NCI-H146 (cell line): ENCODE data around the gene FADS2.
A peak's percentile ranks its signal among the peaks of the same experiment; 100 is the strongest.

Experiments
- DNase-seq: peaks from one replicate; lab custom pipeline; 2025; lab: John Stamatoyannopoulos, UW

Gene FADS2

DNA sequence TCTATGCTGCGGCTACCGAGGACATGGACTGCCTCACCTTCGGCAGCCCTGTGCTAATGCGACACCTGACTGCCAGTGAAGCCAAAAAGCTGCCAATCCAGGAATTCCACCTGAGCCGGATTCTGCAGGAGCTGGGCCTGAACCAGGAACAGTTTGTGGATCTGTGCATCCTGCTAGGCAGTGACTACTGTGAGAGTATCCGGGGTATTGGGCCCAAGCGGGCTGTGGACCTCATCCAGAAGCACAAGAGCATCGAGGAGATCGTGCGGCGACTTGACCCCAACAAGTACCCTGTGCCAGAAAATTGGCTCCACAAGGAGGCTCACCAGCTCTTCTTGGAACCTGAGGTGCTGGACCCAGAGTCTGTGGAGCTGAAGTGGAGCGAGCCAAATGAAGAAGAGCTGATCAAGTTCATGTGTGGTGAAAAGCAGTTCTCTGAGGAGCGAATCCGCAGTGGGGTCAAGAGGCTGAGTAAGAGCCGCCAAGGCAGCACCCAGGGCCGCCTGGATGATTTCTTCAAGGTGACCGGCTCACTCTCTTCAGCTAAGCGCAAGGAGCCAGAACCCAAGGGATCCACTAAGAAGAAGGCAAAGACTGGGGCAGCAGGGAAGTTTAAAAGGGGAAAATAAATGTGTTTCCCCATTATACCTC lies 32.1 kb upstream of the FADS2 start:
- DNase-seq = no peak

DNA sequence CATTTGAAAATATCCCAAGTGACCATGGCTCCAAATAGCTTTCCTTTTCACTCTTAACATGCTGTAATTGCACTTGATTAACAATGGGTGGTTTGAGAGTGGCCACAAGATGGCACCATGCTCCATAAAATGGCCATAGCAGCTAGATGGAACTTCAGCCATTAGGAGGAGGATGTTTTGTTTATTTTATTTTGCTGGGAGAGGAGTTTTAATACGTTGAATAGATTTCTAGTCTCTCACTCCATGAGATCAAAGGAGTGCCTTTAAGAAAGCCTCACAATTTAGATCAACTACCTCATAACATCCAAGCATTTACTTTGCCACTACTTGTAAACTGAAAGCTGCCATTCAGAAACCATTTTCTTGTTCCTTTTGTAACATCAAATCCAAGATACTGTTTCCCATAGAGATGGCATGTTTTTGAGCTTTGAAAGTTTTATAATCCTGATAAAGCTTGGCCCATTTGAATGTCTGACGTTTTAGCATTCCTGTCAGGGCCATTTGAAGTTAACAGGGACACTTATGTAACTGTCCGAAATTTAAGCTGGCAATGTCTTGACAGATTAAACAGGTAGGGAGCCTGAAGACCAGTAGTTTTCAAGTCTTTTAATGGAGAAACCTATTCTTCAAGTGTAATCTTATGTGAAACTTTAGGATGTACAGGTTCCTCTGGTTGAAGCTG lies 30.7 kb upstream of the FADS2 start:
- peak; percentile 66 for DNase-seq

DNA sequence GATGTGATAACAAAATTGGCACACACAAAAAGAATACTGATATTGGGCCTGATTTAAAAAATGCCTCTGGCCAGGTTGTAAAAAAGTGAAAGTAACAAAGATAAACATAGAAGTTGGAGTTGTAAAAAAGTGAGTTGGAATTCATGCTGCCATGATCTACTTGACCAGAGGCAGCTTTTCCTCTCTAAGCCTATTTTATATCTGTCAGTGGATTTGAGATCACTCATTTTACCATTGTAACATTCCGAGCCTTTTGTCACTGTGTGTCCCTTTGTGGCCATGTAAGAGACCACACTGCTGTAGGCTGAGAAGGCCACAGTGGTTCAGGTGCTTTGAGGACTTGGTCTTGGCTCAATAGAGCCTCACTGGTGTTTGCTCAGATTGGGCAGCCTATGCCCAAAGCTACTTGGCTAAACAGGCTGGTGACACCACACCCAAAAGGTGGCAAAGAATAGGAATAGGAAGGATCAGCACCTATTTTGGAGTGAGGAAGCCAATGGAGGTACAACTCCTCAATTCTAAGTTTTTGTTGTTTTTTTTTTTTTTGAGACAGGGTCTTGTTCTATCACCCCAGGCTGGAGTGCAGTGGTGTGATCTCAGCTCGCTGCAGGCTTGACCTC lies 28.3 kb upstream of the FADS2 start:
- no peak for DNase-seq

DNA sequence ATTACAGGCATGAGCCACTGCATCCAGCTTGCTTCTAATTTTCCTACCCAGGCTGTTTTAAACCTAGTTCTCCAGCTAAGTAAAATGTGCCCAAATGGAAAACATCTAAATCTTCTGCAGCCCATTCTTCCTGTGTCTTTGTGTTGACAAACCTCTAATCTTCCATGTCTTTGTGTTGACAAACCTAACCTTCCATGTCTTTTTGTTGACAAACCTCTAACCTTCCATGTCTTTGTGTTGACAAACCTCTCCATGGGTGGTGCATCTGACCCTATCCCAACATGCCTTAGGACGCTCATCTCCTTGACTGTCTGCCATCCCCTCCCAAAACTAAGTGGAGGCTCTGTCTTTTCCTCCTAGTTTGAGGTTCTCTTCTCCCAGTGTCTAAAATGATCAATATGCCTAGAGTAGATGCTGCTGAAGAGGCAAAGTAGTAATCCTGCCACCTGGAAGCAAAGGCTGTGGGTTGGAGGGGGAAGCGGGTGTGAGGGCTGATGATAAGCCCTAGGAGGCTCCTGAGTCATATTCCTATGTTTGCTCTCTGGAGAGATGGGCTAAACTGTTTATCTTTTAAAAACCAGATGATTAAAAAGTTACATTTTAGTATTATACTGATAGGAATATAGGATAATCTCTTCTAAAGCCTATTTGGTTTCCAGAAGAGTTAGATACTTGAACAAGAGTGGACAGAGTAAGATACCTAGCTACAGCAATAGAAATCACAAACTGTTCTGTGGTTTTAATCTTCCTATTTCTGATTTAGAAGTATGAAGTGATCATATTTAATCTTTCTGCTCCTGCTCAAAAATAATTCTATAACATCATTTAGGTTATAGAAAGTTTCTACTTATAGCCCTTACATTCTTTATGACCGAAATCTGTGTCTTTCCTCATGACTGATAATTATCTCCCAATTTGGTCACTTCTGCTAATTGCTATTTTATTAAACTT lies 27.5 kb upstream of the FADS2 start:
- no peak for DNase-seq

DNA sequence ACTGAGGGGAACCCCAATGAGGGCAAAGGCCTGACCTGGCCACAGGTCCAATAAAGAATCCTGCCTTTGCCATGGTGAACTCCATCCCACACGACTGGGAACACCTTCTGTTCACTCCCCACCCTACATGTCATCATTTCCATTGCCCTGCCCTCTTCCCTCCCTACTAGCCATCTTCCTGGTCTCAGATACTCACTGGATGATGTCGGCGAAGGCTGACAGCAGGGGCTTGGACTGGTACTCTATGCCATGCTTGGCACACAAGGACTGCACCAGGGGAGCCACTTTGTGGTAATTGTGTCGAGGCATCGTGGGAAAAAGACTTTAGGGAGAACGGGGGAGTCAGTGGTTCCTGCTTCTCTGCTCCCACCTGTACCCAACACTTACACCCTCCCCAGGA lies 25.5 kb upstream of the FADS2 start:
- DNase-seq = no peak

DNA sequence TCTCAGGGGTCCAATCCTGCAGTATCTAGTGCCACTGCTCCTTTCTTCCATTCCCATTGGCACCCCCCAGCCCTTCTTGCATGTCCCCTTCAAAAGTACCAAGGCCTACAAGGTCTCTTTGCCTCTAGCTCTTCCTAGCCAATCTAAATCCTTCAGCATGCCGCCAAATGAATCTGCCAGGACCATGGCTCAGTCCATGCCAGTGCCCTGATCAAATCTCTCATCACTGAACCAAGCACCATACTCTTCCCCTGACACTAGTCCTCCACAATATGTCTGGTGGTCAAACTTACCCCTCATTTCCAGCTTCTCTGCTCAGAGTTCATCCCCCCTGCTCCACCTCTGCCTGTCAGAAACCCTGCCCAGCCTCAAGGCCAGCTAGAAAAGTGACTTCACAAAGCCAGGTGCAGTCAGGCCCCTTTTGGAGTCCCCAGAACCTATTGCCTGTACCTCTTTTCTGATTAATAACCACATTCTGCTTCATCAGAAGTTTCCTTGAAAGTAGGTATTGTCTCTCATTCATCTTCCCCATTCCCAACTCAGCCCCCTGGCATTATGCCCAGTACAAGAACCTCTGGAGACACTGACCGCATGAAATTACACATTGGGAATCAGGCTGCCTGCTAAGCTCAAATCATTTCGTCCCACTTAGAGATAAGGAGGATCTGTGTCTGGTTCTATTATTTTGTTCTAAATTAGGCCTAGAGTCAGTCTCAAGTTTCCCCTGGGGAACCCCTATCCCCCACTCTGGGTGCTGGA lies 24.0 kb upstream of the FADS2 start:
- no peak for DNase-seq

DNA sequence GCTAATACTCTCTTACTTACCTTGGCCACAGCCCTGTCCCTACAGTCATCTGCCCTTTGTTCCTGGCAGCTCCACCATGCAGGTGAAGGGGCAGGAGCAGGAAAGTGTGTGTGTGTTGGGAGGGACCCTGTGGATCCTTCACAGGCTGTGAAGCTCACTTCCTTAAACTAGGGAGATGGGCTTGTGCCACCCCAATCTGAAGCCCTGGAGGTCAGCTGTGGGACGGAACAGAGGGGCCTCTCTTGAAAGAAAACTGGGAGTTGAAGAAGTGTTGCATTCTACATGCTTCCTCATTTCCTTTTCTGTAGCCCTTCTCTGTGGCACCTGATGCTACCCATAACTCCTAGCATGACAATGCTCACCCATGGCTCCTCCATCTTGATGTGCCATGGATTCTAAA lies 23.0 kb upstream of the FADS2 start:
- no peak for DNase-seq

DNA sequence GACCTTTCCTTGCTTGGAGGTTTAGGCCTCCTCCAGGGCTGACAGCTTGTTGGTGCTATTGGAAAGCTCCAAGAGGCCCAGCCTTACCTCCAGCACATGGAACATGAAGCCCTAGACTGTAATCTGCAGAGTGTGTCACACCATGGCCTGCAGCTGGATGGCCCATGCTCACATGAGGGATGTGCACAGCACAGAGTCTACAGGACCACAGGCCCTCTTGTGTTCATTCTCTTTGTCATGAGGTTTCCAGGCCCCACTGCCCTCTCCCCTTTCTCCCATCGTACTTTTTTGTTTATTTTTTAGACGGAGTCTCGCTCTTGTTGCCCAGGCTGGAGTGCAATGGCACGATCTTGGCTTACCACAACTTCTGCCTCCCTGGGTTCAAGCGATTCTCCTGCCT lies 21.3 kb upstream of the FADS2 start:
- DNase-seq = no peak

DNA sequence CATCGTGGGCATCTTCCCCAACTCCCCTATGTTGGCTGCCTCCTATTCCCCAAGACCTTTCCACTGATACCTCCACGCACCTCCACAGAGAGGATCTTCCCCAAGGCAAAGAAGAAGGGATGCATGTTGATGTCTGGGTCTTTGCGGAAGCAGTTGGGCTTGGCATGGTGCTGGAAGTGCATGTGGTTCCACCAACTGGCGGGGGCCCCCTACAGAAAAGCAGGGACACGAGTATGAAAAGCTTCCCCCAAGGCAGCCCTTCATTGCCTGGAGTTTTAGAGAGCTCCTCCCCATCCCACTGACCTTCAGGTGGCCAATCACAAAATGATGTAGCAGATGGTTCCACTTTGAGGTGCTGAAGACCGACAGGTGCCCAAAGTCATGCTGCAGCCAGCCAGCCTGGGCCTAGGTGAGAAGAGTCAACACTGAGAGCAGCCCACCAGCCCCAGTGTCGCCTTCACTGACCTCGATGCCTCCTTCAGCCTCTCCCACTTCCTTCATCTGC lies 17.4 kb upstream of the FADS2 start:
- no peak for DNase-seq

DNA sequence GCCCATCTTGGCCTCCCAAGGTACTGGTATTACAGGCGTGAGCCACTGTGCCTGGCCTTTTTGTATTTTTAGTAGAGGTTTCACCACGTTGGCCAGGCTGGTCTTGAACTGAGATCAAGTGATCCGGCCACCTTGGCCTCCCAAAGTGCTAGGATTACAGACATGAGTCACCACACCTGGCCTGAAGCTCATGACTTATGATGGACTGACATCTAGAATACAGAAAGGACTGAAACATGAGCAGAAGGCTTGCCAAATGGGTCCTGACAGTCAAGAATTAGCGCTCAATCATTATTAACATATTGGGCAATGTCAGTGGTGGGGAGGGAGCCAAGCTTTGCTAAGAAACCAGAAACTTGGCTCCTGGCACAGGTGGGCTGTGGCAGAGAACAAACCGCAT lies 16.3 kb upstream of the FADS2 start:
- DNase-seq = no peak

DNA sequence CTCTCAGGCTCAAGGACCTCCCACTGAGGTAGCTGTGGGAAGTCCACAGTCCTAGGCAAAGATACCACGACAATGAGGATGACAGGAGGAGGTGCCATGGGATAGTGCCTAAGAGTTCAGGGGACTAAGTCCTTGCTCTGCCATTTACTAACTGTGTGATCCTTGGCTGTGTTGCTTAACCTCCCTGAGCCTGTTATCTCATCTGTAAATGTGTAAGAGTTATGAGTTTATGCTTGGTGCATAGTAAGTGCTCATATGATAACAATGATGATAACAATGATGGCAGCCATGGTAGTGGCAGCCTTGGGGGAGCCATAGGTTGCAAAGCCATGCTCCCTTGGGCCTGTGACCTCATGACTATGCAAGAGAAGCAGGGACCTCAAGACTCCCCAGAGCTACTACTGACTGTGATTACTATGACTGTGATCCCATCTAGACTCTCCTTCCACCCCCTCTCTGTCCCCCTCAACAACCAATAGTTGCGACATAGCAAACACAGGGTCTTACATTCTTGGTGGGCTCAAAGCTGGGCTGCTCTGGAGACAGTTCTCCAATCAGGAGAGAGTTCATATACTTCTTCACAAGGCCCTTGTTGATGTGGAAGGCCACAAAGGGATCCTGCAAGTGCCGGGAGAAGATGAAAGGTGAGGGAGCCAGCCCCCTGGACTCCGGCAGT lies 15.2 kb upstream of the FADS2 start:
- DNase-seq = no peak

DNA sequence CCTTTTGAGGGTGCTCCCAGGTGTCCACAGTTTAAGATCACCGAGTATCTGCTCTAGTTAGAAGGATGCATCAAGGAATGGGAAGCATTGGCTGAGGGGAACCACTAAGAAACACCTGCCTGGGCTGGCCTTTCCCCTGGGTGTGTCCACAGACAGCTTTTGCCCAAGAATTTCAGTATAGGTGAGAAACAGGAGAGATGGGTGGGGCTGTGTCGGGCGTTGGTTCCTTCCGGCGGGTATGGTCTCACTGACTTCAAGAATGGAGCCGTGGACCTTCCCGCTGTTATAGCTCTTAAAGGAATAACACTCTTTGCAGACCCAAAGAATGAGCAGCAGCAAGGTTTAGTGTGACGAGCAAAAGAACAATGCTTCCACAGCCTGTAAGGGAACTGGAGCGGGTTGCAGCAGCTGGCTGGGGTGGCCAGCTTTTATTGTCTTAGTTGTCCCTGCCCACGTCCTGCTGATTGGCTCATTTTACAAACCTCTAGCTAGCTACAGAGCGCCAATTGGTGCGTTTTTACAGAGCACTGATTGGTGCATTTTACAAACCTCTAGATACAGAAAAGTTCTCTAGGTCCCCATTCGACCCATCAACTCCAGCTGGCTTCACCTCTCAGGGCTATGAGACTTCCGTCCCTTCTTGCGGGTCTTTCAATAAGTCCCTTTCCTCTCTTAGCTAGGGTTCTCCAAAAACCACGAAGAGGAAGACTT lies 13.7 kb upstream of the FADS2 start:
- peak; percentile 58 for DNase-seq

DNA sequence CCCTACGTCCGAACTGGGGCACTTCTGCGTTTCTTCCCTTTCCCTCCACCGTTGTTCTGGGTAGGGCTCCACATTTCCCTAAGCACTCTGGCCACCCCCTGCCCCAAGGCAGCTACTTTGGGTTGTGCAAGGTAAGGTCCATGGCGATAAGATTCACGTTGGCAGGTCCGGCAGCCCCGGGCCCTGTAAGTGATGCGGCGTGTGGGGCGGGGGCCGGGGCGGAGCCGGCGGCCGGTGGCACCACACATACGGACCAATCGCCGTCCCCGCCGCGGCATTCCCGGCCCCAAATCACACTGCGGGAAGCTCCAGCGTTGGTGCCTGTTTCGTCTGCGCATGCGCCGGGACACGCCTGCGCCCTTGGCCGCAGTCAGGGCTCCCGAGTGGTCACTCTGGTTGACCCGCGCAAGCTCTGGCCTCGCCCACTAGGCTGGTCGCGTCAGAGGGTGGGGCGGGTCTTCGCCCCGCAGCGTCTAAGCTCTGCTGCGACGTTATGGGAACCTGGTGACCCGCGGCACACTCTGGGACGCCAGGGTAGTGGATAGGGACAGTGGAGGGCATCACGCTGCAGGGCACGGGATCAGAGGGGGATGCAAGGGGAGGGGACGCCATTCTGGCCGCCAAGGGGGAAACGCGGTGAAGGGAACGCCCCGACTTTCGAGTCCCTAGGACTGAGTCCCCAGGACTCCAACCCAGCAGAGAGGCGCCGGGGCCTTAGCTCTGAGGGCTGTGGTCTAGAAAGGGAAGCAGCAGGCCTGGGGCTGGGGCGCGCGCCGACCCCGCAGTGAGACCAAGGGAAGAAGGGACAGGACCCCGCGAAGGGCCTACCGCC lies 12.9 kb upstream of the FADS2 start:
- peak; percentile 99 for DNase-seq

DNA sequence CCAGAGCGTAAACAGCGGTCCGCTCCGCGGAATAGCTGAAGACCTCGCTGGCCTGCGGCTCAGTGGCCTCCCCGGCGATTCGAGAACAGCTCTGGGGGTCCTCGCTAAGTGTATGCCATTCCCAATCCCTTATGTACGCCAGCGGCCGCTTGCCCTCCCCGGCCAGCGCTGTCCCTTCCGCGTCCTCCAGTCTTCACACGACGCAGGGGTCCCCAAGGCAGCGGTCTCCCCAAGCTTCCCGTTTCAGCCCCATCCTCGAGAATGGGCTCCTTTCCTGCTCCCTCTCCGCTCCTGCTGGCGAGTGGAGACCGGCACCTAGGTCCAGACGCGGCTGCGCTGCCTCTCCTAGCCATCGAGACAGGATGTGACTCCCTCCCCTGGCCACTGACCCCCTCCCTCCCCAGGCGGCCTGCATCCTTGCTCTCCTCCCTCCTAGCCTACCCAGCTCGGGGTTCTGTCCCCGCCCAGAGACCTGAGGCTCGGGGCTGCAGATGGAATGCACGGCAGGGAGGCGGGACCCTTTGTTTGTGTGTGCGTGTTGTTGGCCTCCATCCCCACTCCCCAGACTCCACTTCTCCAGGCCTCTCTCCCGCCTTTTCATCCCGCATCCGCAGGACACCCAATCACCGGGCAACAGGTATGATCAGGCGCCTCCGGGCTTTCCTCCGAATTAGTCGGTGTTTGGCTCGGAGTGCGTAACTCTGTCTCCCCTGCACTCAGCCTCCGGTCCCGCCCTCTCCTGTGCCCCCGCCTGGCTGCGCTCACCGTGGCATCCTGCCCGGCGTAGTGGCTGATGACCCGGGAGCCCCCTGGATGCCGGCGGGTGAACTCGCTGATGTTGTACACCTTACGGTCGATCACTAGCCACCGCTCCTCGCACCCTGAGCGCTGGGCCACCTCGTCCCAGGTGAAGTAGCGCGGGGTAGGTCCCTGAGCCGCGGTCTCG lies 12.0 kb upstream of the FADS2 start:
- DNase-seq = peak; percentile 92

DNA sequence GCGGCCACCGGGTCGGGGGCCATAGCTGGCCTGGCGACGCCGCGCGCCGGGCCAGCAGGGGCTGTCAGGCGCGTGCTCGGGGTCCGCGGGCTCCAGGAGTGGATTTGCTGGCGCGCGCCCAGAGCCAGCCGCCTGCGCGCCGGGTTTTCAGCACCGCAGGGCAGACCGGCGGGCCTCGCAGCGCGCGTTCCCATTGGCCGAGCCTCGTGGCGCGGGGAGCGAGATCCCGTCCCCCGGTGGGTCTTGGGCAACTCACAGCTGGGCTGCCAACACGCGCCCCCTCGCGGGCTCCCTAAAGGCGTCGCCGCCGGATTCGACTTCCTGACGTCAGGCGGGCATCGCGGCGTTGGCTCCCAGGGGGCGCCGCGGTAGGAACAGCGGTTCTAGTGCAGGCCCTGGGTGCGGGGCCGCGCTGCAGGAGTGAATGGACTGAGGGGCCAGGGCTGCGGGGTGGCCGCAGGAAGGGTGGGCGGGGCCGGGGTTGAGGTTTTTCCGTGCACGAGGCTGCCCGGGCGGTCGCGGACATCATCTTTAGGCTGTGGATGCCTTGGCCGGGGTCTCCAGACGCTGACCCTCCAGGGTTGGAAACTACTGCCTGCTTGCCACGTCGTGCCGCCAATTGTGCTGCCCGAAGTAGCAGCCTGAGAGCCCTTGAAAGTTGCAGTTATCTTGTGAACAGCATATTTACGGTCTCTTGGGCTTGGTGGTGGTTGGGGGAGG lies 11.2 kb upstream of the FADS2 start, which contains the start of gene FADS1:
Gene FADS1 (minus strand): TSS at position 268 of the 720 bp plus-strand sequence. CDS start 74 bp downstream, at position 194.
- peak; percentile 98 for DNase-seq

DNA sequence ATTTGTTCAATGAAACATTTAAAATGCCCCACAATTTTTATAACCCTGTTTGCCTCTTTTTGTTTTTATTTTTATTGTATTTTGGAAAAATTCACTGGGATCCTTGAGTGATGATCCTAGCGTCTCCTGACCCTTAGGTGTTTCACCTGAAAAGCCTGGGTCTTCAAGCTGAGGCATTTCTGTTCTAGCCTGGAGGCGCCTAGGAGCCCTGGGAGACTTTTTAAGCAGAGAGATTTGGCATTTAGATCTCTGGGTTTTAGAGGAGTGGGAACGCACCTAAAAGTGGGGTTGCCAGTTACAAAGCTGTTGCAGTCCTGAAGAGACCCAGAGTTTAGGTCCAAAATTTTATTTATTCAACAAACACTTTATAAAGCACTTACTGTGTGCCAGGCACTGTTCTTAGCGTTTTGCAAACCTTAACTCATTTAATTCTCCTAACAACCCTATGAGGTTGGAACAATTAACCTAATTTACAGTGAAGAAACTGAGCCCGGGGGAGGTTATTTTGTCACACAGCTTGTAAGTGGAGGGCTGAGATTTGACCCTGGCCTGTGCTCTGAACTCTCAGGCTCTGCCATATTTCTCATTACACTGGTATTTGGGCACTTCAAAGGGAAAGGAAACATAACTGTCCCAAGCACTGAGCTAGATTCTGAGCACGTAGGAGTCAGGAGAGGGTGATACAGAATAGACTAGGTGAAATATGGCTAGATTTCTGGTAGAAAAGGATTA lies 10.5 kb upstream of the FADS2 start:
- no peak for DNase-seq

DNA sequence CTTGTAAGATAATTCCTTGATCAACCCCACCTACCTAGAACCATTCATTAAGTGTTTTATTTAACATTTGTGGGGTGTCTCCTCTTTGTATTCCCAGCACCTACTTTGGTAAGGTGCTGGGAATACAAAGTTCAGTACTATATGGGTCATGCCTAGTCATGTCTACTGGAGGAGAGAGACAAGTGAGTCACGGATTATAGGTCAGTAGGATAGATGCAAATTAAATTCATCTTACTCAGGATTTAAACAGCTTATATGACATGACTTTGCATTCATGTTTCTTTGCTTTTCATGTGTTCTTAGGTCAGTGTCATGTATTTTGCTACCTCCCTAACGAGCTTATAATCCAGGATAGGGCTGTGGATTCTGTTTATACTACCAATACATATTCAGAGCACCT lies 7.9 kb upstream of the FADS2 start:
- no peak for DNase-seq
